Endothelial cell of umbilical vein (primary cell): ENCODE results near the gene ZDBF2. TPM values are rescaled to one million over a fixed set of nuclear protein-coding genes. Genes with fewer than 3 reads are reported as not detected.

ENCODE experiments used
- BruUV-seq: library from RNA; stranded (reverse); fragments of 400-500 nt; replicated peaks from 2 replicates; lab custom pipeline; 2021; lab: Mats Ljungman, UMichigan
- CTCF ChIA-PET: fragments of 300-600, 350-600 bp; sonication (Branson Sonifier 250); formaldehyde crosslinking; loops from one replicate; lab custom pipeline; 2021; ENCODE audit warnings: antibody characterized with exemption, inconsistent platforms; lab: Charles Lee
- POLR2A ChIA-PET: fragments of 300-600, 350-600 bp; sonication (Branson Sonifier 250); formaldehyde crosslinking; loops from one replicate; lab custom pipeline; 2021; ENCODE audit warnings: antibody characterized with exemption, inconsistent platforms; lab: Charles Lee
- DNase-seq: peaks from one replicate; pipeline ENCODE4 v3.0.0-alpha.2; 2011; ENCODE audit warnings: low read depth, low spot score
- FAIRE-seq: peaks from 2 replicates; lab custom pipeline; 2011; peaks lifted over from hg19 to GRCh38; lab: Jason Lieb, UNC
- H2AFZ ChIP-seq: 2 replicates; pipeline ENCODE4 v1.6.0; 2012; ENCODE audit warnings: low read depth, low read length, control low read depth, inconsistent platforms
- H3K27ac ChIP-seq: 2 replicates; pipeline ENCODE4 v1.5.1; 2011; ENCODE audit warnings: low read depth, mild to moderate bottlenecking, control low read depth, low read length, moderate library complexity; ENCODE audit not compliant: insufficient read depth
- H3K27me3 ChIP-seq, 2 experiments: 2 replicates each; pipeline versions ENCODE4 v1.6.0 to v1.6.1; 2011; ENCODE audit warnings: low read length in 2 of 2, mixed read lengths in 1 of 2; ENCODE audit not compliant: control insufficient read depth in 2 of 2, insufficient read depth in 2 of 2
- H3K36me3 ChIP-seq, 2 experiments: 2 replicates in 1 of 2; 3 replicates in 1 of 2; pipeline ENCODE4 v1.5.1; 2011; ENCODE audit warnings: low read length in 2 of 2, mild to moderate bottlenecking in 1 of 2, moderate library complexity in 1 of 2; ENCODE audit not compliant: control insufficient read depth in 2 of 2, insufficient read depth in 2 of 2; ENCODE audit errors: extremely low read depth in 1 of 2
- H3K4me1 ChIP-seq: 3 replicates; pipeline ENCODE4 v1.5.1; 2011; ENCODE audit warnings: mild to moderate bottlenecking, low read length; ENCODE audit not compliant: control insufficient read depth, insufficient read depth; ENCODE audit errors: extremely low read depth
- H3K4me2 ChIP-seq: 2 replicates; pipeline ENCODE4 v1.6.1; 2011; ENCODE audit warnings: low read length, control low read depth, mixed read lengths; ENCODE audit not compliant: insufficient read depth
- H3K4me3 ChIP-seq, 3 experiments: fragments of 200-600 bp in 1 of 3; sonication (generic), shearing (Covaris generic) in 1 of 3; replicated peaks in 1 of 3; 2 replicates each; pipeline ENCODE4 v1.5.1; 2011 to 2016; ENCODE audit warnings: control low read depth in 3 of 3, low read length in 3 of 3, mild to moderate bottlenecking in 2 of 3, inconsistent platforms in 1 of 3, low read depth in 1 of 3, moderate library complexity in 1 of 3; ENCODE audit not compliant: insufficient read depth in 1 of 3
- H3K79me2 ChIP-seq: 2 replicates; pipeline ENCODE4 v1.6.0; 2012; ENCODE audit warnings: low read length, inconsistent platforms; ENCODE audit not compliant: control insufficient read depth, insufficient read depth
- H3K9ac ChIP-seq: replicated peaks from 2 replicates; pipeline ENCODE3; 2011; ENCODE audit warnings: low read length, control low read depth; ENCODE audit not compliant: insufficient read depth; ENCODE audit errors: extremely low read depth
- H3K9me1 ChIP-seq: replicated peaks from 3 replicates; pipeline ENCODE4 v1.6.0; 2011; ENCODE audit warnings: mild to moderate bottlenecking, low read length; ENCODE audit not compliant: control insufficient read depth, insufficient read depth; ENCODE audit errors: extremely low read depth
- H3K9me3 ChIP-seq: replicated peaks from 2 replicates; pipeline ENCODE4 v1.5.1; 2012; ENCODE audit warnings: low read length, inconsistent platforms; ENCODE audit not compliant: control insufficient read depth, insufficient read depth
- H4K20me1 ChIP-seq: replicated peaks from 2 replicates; pipeline ENCODE3; 2011; ENCODE audit warnings: mild to moderate bottlenecking, low read length; ENCODE audit not compliant: control insufficient read depth, insufficient read depth; ENCODE audit errors: extremely low read depth
- EZH2 ChIP-seq: IDR thresholded peaks from 2 replicates; pipeline ENCODE4 v1.6.1; 2012; ENCODE audit warnings: borderline replicate concordance, low read depth, mild to moderate bottlenecking, moderate library complexity, low read length, inconsistent platforms; ENCODE audit not compliant: severe bottlenecking
- FOS ChIP-seq: IDR thresholded peaks from 2 replicates; pipeline ENCODE4 v1.6.1; 2011; ENCODE audit warnings: mild to moderate bottlenecking, low read length, moderate library complexity, borderline replicate concordance; ENCODE audit not compliant: insufficient read depth
- GATA2 ChIP-seq: IDR thresholded peaks from 2 replicates; pipeline ENCODE4 v1.7.0; 2011; ENCODE audit warnings: low read depth, mild to moderate bottlenecking, moderate library complexity, mixed read lengths, low read length; ENCODE audit not compliant: insufficient read length, insufficient read depth
- JUN ChIP-seq: IDR thresholded peaks from 2 replicates; pipeline ENCODE4 v1.6.1; 2011; ENCODE audit warnings: borderline replicate concordance, low read depth; ENCODE audit not compliant: insufficient read length, insufficient read depth
- MYC ChIP-seq: IDR thresholded peaks from one replicate; pipeline ENCODE4 v1.6.1; 2011; ENCODE audit warnings: mild to moderate bottlenecking, low read depth, low read length
- POLR2A ChIP-seq: IDR thresholded peaks from 2 replicates; pipeline ENCODE4 v1.6.1; 2012; ENCODE audit warnings: low read depth, mild to moderate bottlenecking, control low read depth, low read length
- POLR2AphosphoS5 ChIP-seq: IDR thresholded peaks from 2 replicates; pipeline ENCODE4 v1.6.1; 2012; ENCODE audit warnings: low read depth, mild to moderate bottlenecking, control low read depth, low read length, moderate library complexity; ENCODE audit not compliant: insufficient read depth
- dilution Hi-C: fragments of 300-500 bp; cut with MboI; formaldehyde crosslinking; loops from one replicate; pipeline ENCODE4 v1.15.0; 2019; ENCODE audit warnings: low sequenced_read_pairs; ENCODE audit not compliant: extremely low pct_ligation_motif_present
- intact Hi-C: fragments of 100-400 bp; cut with micrococcal nuclease; formaldehyde crosslinking; loops from one replicate; pipeline ENCODE4 v1.10.0; 2022
- polyA plus RNA-seq, 4 experiments: library from polyadenylated mRNA; depleted of rRNA in 3 of 4; stranded (reverse) in 3 of 4; unstranded in 1 of 4; fragments of >200 nt; gene quantifications; 2 replicates each; pipeline versions ENCODE4 v1.2.1 to v1.2.3, GENCODE V29; 2011 to 2012; ENCODE audit warnings: missing spikeins in 1 of 4
- total RNA-seq: library from RNA; stranded (reverse); gene quantifications from 2 replicates; pipeline ENCODE4 v1.2.3, GENCODE V29; 2021
- TF ChIP-seq, protein P1 (sequence below): IDR thresholded peaks from 2 replicates; pipeline ENCODE4 v1.6.1; 2011; ENCODE audit not compliant: insufficient read depth, insufficient read length
- TF ChIP-seq, protein P2 (sequence below), 2 donors: IDR thresholded peaks; 1 replicate in 1 of 2; 2 replicates in 1 of 2; pipeline ENCODE4 v1.5.1; 2011; ENCODE audit warnings: low read length in 2 of 2, mild to moderate bottlenecking in 2 of 2, moderate library complexity in 2 of 2, control low read depth in 1 of 2, inconsistent platforms in 1 of 2, low read depth in 1 of 2; ENCODE audit not compliant: insufficient read depth in 1 of 2; ENCODE audit errors: extremely low read depth in 1 of 2

The ZDBF2 gene
- total and polyA plus RNA-seq, 2 donors (not counting 3 experiments of a cell fraction or from before 2014, with no cell fraction given), result 1.3 to 9.6 TPM

DNA sequence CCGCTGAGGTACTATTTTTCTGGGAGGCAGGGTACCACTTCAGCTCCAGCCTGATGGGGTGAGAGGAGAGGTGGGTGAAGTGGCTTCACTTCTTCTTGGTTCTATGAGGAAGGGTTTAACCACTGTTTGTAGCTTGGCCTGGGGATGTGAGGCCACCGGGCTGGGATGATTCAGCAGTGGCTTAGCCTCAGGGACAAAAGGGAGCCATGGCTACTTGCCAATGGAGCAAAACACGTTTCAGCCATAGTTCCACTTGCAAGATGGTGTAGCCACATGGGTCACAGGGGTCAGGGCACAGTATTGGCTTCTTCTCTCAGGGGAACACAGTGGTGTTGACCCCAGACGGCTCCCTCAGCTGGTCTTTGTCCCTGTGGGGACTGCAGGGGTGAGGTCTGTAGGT, 14.9 kb downstream of the ZDBF2 start:
- Histone ChIP-seq H3K36me3 (no peaks in the 10 kb centered on the region), H3K4me2 (no peak overlapping the region), H3K9me1 (no peaks in the 10 kb centered on the region), H3K4me1 (no peaks in the 10 kb centered on the region), H3K4me3 (no peak overlapping the region), H3K27me3 (no peaks in the 10 kb centered on the region), H4K20me1 (no peaks in the 10 kb centered on the region), H2AFZ (no peak overlapping the region), H3K27ac (no peak overlapping the region), H3K9me3 (no peaks in the 10 kb centered on the region), H3K79me2 (no peaks in the 10 kb centered on the region), H3K9ac (no peak overlapping the region)
- TF ChIP-seq JUN (no peak), POLR2AphosphoS5 (no peak), FOS (no peak), EZH2 (no peak), GATA2 (no peak), MYC (no peak), POLR2A (no peak)
- TF ChIP-seq, protein P1, sequence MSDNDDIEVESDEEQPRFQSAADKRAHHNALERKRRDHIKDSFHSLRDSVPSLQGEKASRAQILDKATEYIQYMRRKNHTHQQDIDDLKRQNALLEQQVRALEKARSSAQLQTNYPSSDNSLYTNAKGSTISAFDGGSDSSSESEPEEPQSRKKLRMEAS, result no peak
- TF ChIP-seq, protein P2, sequence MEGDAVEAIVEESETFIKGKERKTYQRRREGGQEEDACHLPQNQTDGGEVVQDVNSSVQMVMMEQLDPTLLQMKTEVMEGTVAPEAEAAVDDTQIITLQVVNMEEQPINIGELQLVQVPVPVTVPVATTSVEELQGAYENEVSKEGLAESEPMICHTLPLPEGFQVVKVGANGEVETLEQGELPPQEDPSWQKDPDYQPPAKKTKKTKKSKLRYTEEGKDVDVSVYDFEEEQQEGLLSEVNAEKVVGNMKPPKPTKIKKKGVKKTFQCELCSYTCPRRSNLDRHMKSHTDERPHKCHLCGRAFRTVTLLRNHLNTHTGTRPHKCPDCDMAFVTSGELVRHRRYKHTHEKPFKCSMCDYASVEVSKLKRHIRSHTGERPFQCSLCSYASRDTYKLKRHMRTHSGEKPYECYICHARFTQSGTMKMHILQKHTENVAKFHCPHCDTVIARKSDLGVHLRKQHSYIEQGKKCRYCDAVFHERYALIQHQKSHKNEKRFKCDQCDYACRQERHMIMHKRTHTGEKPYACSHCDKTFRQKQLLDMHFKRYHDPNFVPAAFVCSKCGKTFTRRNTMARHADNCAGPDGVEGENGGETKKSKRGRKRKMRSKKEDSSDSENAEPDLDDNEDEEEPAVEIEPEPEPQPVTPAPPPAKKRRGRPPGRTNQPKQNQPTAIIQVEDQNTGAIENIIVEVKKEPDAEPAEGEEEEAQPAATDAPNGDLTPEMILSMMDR (IDR thresholded peaks at IDR 0.05; ENCODE audit: extremely low read depth in 1 of 2, insufficient read depth in 1 of 2, low read depth in 1 of 2, low read length in 2 of 2), result no peak
- ChIA-PET CTCF (interaction anchor here (1.4 kb wide), 1 partner anchor 9 kb away, joined by 3 read pairs; no protein-coding TSS in a partner anchor), POLR2A (no interaction called here)
- dilution Hi-C loops, result no loop called here
- DNase-seq (no peak), FAIRE-seq (no peak)
- intact Hi-C loops, result no loop called here
- no TSS peak for BruUV-seq
